ENCODE results near the gene SIGLEC1. TPM values are rescaled to one million over a fixed set of nuclear protein-coding genes. Genes with fewer than 3 reads are reported as not detected.

SIGLEC1 gene
- total and polyA plus RNA-seq, 2 donors (not counting 1 experiment from before 2014, with no cell fraction given): 0.06 to 0.15 TPM

DNA sequence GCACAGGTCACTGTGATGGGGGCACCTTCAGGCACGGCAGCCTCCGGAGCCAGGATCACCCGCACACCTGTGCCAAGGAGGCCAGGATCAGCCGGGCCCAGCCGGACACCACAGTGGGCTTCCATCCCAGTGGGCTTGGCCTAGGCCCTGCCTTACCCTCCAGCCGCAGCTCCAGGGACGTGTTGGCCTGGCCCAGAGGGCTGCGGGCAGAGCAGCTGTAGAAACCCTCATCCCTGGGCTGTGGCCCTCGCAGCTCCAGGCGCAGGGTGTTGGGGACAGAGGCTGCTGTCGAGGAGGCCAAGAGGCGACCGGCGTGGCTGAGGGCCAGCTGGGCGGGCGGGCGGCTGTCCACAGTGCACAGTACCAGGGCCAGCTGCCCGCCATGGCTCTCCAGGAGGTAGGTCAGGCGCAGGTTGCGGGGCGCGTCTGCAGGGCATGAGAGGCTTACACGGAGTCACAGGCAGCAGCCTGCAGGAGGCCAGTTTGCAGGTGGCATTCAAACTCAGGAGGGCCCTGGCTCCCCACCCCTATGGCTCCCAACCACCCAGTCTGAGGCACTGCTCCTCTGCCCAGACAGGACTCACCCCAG is 19.6 kb downstream of the SIGLEC1 start:
- no peaks in the 10 kb centered on the region for H3K27me3 ChIP-seq (replicated peaks in 1 of 4; ENCODE audit: control extremely low read depth in 1 of 4, control insufficient read depth in 3 of 4, insufficient read depth in 4 of 4, low read length in 3 of 4)
- no peak overlapping the region for H3K4me2 ChIP-seq (replicated peaks; ENCODE audit: low read depth, low read length, poor library complexity, severe bottlenecking)
- 92% methylated on average over 23 of the region's 23 CpGs for whole genome bisulfite sequencing (ENCODE audit: insufficient coverage)
- no peaks in the 10 kb centered on the region for H3K79me2 ChIP-seq (ENCODE audit: control insufficient read depth, insufficient read depth, low read length)
- H3K9me3 ChIP-seq (ENCODE audit: control extremely low read depth in 1 of 3, control insufficient read depth in 2 of 3, insufficient read depth in 1 of 3, low read length in 2 of 3): peaks cover 0 to 18% (median 0%) of the 10 kb centered on the region in 3 donors
- POLR2A ChIA-PET: no interaction called here
- H2AFZ ChIP-seq (ENCODE audit: insufficient read depth, low read depth, low read length, poor library complexity, severe bottlenecking): no peak overlapping the region
- CTCF ChIA-PET: interaction anchor here (1.0 kb wide), 1 partner anchor 18 kb away, joined by 3 read pairs; no protein-coding TSS in a partner anchor
- no peak overlapping the region for H3K27ac ChIP-seq (ENCODE audit: low read length in 2 of 2)
- no peaks in the 10 kb centered on the region for H3K27me3 Mint-ChIP-seq
- no peak overlapping the region for H3K27ac Mint-ChIP-seq
- no peaks in the 10 kb centered on the region for H3K4me1 Mint-ChIP-seq
- H3K9me3 Mint-ChIP-seq (ENCODE audit: insufficient read depth): no peaks in the 10 kb centered on the region
- H3K4me3 ChIP-seq (ENCODE audit: control extremely low read depth in 1 of 5, extremely low read depth in 1 of 5, insufficient read depth in 1 of 5, low read depth in 2 of 5, low read length in 4 of 5): no peak overlapping the region
- no peak for TF ChIP-seq EZH2 (IDR thresholded peaks at IDR 0.05; ENCODE audit: borderline replicate concordance, insufficient read depth, low read depth, low read length, poor library complexity, severe bottlenecking)
- TF ChIP-seq, protein P1, sequence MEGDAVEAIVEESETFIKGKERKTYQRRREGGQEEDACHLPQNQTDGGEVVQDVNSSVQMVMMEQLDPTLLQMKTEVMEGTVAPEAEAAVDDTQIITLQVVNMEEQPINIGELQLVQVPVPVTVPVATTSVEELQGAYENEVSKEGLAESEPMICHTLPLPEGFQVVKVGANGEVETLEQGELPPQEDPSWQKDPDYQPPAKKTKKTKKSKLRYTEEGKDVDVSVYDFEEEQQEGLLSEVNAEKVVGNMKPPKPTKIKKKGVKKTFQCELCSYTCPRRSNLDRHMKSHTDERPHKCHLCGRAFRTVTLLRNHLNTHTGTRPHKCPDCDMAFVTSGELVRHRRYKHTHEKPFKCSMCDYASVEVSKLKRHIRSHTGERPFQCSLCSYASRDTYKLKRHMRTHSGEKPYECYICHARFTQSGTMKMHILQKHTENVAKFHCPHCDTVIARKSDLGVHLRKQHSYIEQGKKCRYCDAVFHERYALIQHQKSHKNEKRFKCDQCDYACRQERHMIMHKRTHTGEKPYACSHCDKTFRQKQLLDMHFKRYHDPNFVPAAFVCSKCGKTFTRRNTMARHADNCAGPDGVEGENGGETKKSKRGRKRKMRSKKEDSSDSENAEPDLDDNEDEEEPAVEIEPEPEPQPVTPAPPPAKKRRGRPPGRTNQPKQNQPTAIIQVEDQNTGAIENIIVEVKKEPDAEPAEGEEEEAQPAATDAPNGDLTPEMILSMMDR (IDR thresholded peaks at IDR 0.05): no peak
- intact Hi-C loops (cut with micrococcal nuclease): no loop called here
- H3K9ac ChIP-seq (ENCODE audit: low read length): no peak overlapping the region
- no peak for ATAC-seq (ENCODE audit: low read depth)
- H3K36me3 ChIP-seq (replicated peaks in 1 of 2; ENCODE audit: control extremely low read depth in 1 of 2, control insufficient read depth in 1 of 2, extremely low read depth in 1 of 2, insufficient read depth in 2 of 2, low read length in 1 of 2): no peaks in the 10 kb centered on the region
- DNase-seq: no peak
- no peaks in the 10 kb centered on the region for H3K4me1 ChIP-seq (ENCODE audit: control insufficient read depth in 2 of 2, insufficient read depth in 2 of 2, low read length in 2 of 2)
- no peaks in the 10 kb centered on the region for H4K20me1 ChIP-seq (ENCODE audit: control insufficient read depth, insufficient read depth, low read length, poor library complexity, severe bottlenecking)
- H3K4me3 Mint-ChIP-seq: no peak overlapping the region

GRCh38 chr20:3691897-3692296 is 20.5 kb downstream of the SIGLEC1 start:
- ChIA-PET POLR2A (no interaction called here), CTCF (no interaction called here)
- no peak for DNase-seq
- Histone ChIP-seq H3K4me2 (replicated peaks; ENCODE audit: low read depth, low read length, poor library complexity, severe bottlenecking) (no peak overlapping the region), H4K20me1 (ENCODE audit: control insufficient read depth, insufficient read depth, low read length, poor library complexity, severe bottlenecking) (no peaks in the 10 kb centered on the region), H3K27ac (ENCODE audit: low read length in 2 of 2) (no peak overlapping the region), H3K4me3 (ENCODE audit: control extremely low read depth in 1 of 5, extremely low read depth in 1 of 5, insufficient read depth in 1 of 5, low read depth in 2 of 5, low read length in 4 of 5) (no peak overlapping the region), H3K4me1 (ENCODE audit: control insufficient read depth in 2 of 2, insufficient read depth in 2 of 2, low read length in 2 of 2) (no peaks in the 10 kb centered on the region), H3K36me3 (replicated peaks in 1 of 2; ENCODE audit: control extremely low read depth in 1 of 2, control insufficient read depth in 1 of 2, extremely low read depth in 1 of 2, insufficient read depth in 2 of 2, low read length in 1 of 2) (no peaks in the 10 kb centered on the region), H3K9ac (ENCODE audit: low read length) (no peak overlapping the region), H3K27me3 (replicated peaks in 1 of 4; ENCODE audit: control extremely low read depth in 1 of 4, control insufficient read depth in 3 of 4, insufficient read depth in 4 of 4, low read length in 3 of 4) (no peaks in the 10 kb centered on the region), H3K9me3 (ENCODE audit: control extremely low read depth in 1 of 3, control insufficient read depth in 2 of 3, insufficient read depth in 1 of 3, low read length in 2 of 3) (peaks cover 0 to 14% (median 0%) of the 10 kb centered on the region in 3 donors), H3K79me2 (ENCODE audit: control insufficient read depth, insufficient read depth, low read length) (no peaks in the 10 kb centered on the region), H2AFZ (ENCODE audit: insufficient read depth, low read depth, low read length, poor library complexity, severe bottlenecking) (no peak overlapping the region)
- WGBS (ENCODE audit: insufficient coverage): 80% methylated on average over 9 of the region's 9 CpGs
- ATAC-seq (ENCODE audit: low read depth): no peak
- Mint-ChIP-seq H3K4me1 (no peaks in the 10 kb centered on the region), H3K27me3 (peaks cover 3% of the 10 kb centered on the region), H3K4me3 (no peak overlapping the region), H3K9me3 (ENCODE audit: insufficient read depth) (no peaks in the 10 kb centered on the region), H3K27ac (no peak overlapping the region)
- intact Hi-C loops (cut with micrococcal nuclease): no loop called here
- TF ChIP-seq, protein P1 (IDR thresholded peaks at IDR 0.05): no peak
- no peak for TF ChIP-seq EZH2 (IDR thresholded peaks at IDR 0.05; ENCODE audit: borderline replicate concordance, insufficient read depth, low read depth, low read length, poor library complexity, severe bottlenecking)

Data from B cell (primary cell).